Measurements from ENCODE around the gene AGPAT4.

GRCh38 chr6:161232010-161232409 lies 41.9 kb downstream of the AGPAT4 start:
- TF ChIP-seq RCOR1 (IDR thresholded peaks at IDR 0.05; ENCODE audit: insufficient replicate concordance, low read length) (no peak), MAFK (IDR thresholded peaks at IDR 0.05; ENCODE audit: low read depth, low read length) (no peak), CTCF (conservative IDR thresholded peaks at IDR 0.05; ENCODE audit: low read depth, low read length) (no peak), POLR2A (IDR thresholded peaks at IDR 0.05; ENCODE audit: low read depth, low read length) (no peak)
